Gastroesophageal sphincter (tissue), 4 donors: ENCODE data around the gene GLB1L2. TPM values are rescaled to one million over a fixed set of nuclear protein-coding genes. Genes with fewer than 3 reads are reported as not detected.

Experiments used
- ATAC-seq: fragments of 150-250 bp; one replicate; pipeline ENCODE4 v1.9.1; 2016; ENCODE audit warnings: mild to moderate bottlenecking, moderate library complexity
- H3K27ac ChIP-seq, 4 donors: fragments of 200-600 bp; sonication (generic) in 3 of 4; 1 replicate in 3 of 4; 2 replicates in 1 of 4; pipeline ENCODE4 v1.5.1; 2016 to 2019
- H3K27me3 ChIP-seq: fragments of 200-600 bp; sonication (generic); one replicate; pipeline ENCODE4 v1.5.1; 2019
- H3K36me3 ChIP-seq, 2 donors: fragments of 200-600 bp; sonication (generic); one replicate each; pipeline ENCODE4 v1.5.1; 2019; ENCODE audit warnings: control low read depth in 1 of 2
- H3K4me1 ChIP-seq, 3 donors: fragments of 200-600 bp; sonication (generic); 1 replicate in 2 of 3; 2 replicates in 1 of 3; pipeline ENCODE4 v1.5.1; 2016 to 2019; ENCODE audit warnings: control low read depth in 2 of 3
- H3K4me3 ChIP-seq, 2 donors: fragments of 200-600 bp; sonication (generic); one replicate each; pipeline ENCODE4 v1.5.1; 2019; ENCODE audit warnings: mild to moderate bottlenecking in 1 of 2, moderate library complexity in 1 of 2
- H3K9me3 ChIP-seq, 3 donors: fragments of 200-600 bp; sonication (generic); one replicate each; pipeline ENCODE4 v1.5.1; 2017 to 2019; ENCODE audit warnings: control low read depth in 2 of 3
- CTCF ChIP-seq, 4 experiments: fragments of 200-600 bp in 2 of 4; fragments of 450-650 bp in 2 of 4; sonication (generic) in 1 of 4; IDR thresholded peaks; one replicate each; pipeline ENCODE4 v1.5.1; 2017 to 2019; ENCODE audit warnings: antibody characterized with exemption in 4 of 4, mild to moderate bottlenecking in 2 of 4, moderate library complexity in 2 of 4
- EP300 ChIP-seq: sonication (generic); formaldehyde crosslinking; IDR thresholded peaks from one replicate; pipeline ENCODE4 v1.6.1; 2017; ENCODE audit warnings: antibody characterized with exemption, mild to moderate bottlenecking
- POLR2A ChIP-seq, 2 donors: fragments of 450-650 bp; IDR thresholded peaks; one replicate each; pipeline ENCODE4 v1.6.1; 2017; ENCODE audit warnings: antibody characterized with exemption in 2 of 2, mild to moderate bottlenecking in 2 of 2, moderate library complexity in 1 of 2
- POLR2AphosphoS5 ChIP-seq: sonication (generic); formaldehyde crosslinking; IDR thresholded peaks from one replicate; pipeline ENCODE4 v1.6.1; 2017; ENCODE audit warnings: antibody characterized with exemption
- WGBS, 2 donors: methylation state at CpG; one replicate each; pipeline ENCODE4 v1.1.5; 2018; ENCODE audit warnings: low coverage in 1 of 2; 5-methylcytosine and 5-hydroxymethylcytosine counted together
- total RNA-seq, 4 donors: library from RNA; depleted of rRNA; stranded (reverse); fragments of >200 nt; gene quantifications; one replicate each; pipeline ENCODE4 v1.1.0, GENCODE V29; 2016

The GLB1L2 gene
- total RNA-seq, 4 donors from 2014 or later = 3.8 to 9.7 (median 8.6) TPM

GRCh38 chr11:134382257-134382656, 50.5 kb downstream of the GLB1L2 start:
- no peaks in the 10 kb centered on the region for H3K4me1 ChIP-seq
- TF ChIP-seq POLR2A (IDR thresholded peaks at IDR 0.05) (no peak), EP300 (no peak), CTCF (IDR thresholded peaks at IDR 0.05) (no peak), POLR2AphosphoS5 (no peak)
- no peaks in the 10 kb centered on the region for H3K9me3 ChIP-seq
- H3K36me3 ChIP-seq = no peaks in the 10 kb centered on the region
- no peak overlapping the region for H3K27ac ChIP-seq
- 87 to 88% methylated on average over 4 to 5 of the region's 8 CpGs for WGBS, 2 donors
- no peak for ATAC-seq
- H3K27me3 ChIP-seq = peaks cover 34% of the 10 kb centered on the region
- no peak overlapping the region for H3K4me3 ChIP-seq

GRCh38 chr11:134382830-134383229, 51.0 kb downstream of the GLB1L2 start:
- no peak for ATAC-seq
- 60 to 100% methylated on average over 1 to 2 of the region's 24 CpGs for WGBS, 2 donors
- no peaks in the 10 kb centered on the region for H3K36me3 ChIP-seq
- H3K4me3 ChIP-seq = no peak overlapping the region
- no peak overlapping the region for H3K27ac ChIP-seq
- peaks cover 40% of the 10 kb centered on the region for H3K27me3 ChIP-seq
- no peak for TF ChIP-seq CTCF (IDR thresholded peaks at IDR 0.05)
- TF ChIP-seq POLR2AphosphoS5 = no peak
- TF ChIP-seq EP300 = no peak
- no peak for TF ChIP-seq POLR2A (IDR thresholded peaks at IDR 0.05)
- H3K4me1 ChIP-seq = no peaks in the 10 kb centered on the region
- H3K9me3 ChIP-seq = no peaks in the 10 kb centered on the region

- peak; percentile 24 for ATAC-seq
- TF ChIP-seq CTCF (IDR thresholded peaks at IDR 0.05) (no peak), EP300 (no peak)
- H3K4me3 ChIP-seq = no peak overlapping the region
- H3K4me1 ChIP-seq = no peaks in the 10 kb centered on the region
- H3K36me3 ChIP-seq = no peaks in the 10 kb centered on the region
- peaks cover 41% of the 10 kb centered on the region for H3K27me3 ChIP-seq
- H3K9me3 ChIP-seq = no peaks in the 10 kb centered on the region
- no peak overlapping the region for H3K27ac ChIP-seq
- WGBS, 2 donors = 88 to 100% methylated on average over 1 to 5 of the region's 78 CpGs
Measured at GRCh38 chr11:134383576-134384221, 51.9 kb downstream of the GLB1L2 start.

- Histone ChIP-seq H3K36me3 (no peaks in the 10 kb centered on the region), H3K9me3 (no peaks in the 10 kb centered on the region), H3K27ac (no peak overlapping the region), H3K4me1 (no peaks in the 10 kb centered on the region), H3K27me3 (peaks cover 46% of the 10 kb centered on the region), H3K4me3 (no peak overlapping the region)
- 66 to 95% methylated on average over 3 to 5 of the region's 14 CpGs for WGBS, 2 donors
- TF ChIP-seq CTCF (IDR thresholded peaks at IDR 0.05) (no peak), POLR2A (IDR thresholded peaks at IDR 0.05) (no peak), POLR2AphosphoS5 (no peak), EP300 (no peak)
- ATAC-seq = no peak
Measured at GRCh38 chr11:134384406-134384805, 52.6 kb downstream of the GLB1L2 start.

DNA sequence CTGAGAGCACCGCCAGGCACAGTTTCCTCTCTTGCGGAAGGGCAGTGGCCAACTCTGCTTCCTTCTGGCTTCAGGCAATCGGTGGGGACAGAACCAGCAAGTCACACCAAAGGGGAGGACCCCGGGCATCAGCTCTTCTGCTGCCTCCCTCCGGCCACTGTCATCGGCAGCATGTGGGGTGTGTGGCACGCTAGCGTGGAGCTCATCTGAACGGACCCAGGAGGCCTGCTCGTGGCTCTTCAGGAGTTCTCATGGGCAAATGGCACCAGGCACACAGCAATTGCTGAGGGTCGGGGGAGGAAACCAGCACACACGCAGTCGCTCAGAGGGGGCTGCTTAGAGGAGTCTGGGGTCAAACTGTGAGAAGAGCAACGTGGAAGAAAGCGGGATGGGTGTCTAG, 53.4 kb downstream of the GLB1L2 start:
- no peak for ATAC-seq
- Histone ChIP-seq H3K9me3 (no peaks in the 10 kb centered on the region), H3K4me1 (no peaks in the 10 kb centered on the region), H3K36me3 (no peaks in the 10 kb centered on the region), H3K27me3 (peaks cover 54% of the 10 kb centered on the region), H3K4me3 (no peak overlapping the region), H3K27ac (no peak overlapping the region)
- TF ChIP-seq CTCF (IDR thresholded peaks at IDR 0.05) = no peak
- no peak for TF ChIP-seq POLR2A (IDR thresholded peaks at IDR 0.05)
- TF ChIP-seq EP300 = no peak
- no peak for TF ChIP-seq POLR2AphosphoS5
- WGBS, 2 donors = no CpG with 5 or more reads among the region's 15 CpGs
